CD1c-positive myeloid dendritic cell (primary cell): ENCODE results near the gene LARP1B.
"Not testable (repeated sequence)": the region's sequence is repeated elsewhere in the genome, so short reads cannot be mapped to it uniquely, and the experiment has no call there.

Experiments
- DNase-seq: peaks from one replicate; pipeline ENCODE4 v3.0.0-alpha.2; 2016; ENCODE audit errors: extremely low spot score

Gene LARP1B

DNA sequence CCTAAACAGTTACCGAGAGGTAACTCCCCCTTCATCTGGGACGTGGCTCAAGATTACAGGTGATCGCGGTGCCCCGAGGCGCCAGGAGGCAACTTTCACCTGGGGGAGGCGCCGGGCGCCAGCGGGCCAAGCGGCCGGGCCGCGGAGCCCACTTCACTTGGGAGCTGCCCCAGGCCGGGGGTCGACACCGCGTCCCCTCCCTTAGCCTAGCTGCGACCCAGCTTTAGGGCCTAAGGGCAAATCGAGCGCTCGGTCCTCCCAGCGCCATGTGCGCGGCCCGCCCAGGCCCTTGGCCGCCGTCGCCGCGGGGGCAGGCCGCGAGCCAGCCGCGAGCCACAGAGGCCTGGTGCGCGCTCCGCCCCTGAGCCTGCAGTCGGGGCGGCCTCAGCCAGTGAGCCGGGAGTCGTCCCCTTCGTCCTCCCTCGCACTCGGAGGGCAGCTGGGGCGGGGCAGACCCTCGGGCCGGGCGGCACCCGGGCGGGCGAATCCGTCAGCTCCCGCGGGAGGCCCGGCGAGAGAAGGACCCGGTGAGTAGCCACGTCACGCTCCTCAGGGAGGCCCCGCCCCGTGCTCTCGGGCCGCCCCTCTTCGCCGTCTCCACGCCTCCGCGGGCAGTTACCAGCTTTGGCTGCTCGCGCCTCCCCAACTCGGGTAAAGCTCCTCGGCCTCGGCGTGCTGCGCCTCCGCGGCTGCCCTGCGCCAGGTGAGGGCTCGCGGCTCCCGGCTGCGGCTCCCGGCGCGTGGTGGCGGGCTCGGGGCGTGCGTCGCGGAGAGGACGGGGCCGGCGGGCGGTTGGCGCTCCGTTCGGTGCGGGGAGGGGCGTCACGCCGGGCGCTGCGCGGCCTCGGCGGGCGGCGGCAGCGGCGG lies at the start of gene LARP1B:
TSS of gene LARP1B (plus strand) at position 614 of the 867 bp plus-strand sequence. CDS start 13,640 bp downstream, outside the sequence.
- peak; percentile 97 for DNase-seq

GRCh38 chr4:128025319-128025718 lies 35.8 kb upstream of the LARP1B start:
- DNase-seq: no peak

GRCh38 chr4:128029907-128030306 lies 31.2 kb upstream of the LARP1B start:
- DNase-seq: no peak

DNA sequence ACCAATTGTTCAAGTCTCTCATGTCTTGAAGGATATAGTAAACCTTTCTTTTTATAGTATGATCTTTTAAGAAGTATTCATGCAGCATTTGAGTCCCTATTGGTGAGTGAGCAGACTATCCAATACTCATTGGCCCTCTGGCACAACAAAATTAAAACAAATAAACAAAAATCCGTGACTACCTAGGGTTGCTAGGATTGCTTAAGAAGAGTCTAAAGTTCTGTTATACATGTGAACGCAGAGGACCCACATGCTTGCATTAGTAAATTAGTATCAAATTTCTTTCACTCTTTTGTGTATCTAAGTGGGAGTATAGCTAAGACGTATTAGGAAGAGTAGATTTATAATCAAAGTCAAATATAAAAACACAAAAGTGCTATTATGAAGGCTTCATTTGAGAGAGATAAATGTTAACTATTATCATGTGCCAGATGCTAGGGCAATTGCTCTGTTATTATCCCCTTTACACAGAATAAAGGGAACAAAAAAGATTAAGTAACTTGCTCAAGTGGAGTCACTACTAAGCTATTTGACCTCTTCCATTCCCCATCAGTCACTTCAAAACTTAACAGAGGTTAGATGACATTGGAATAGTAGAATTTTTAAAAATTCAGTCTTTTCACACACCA lies 29.2 kb upstream of the LARP1B start:
- DNase-seq: no peak

DNA sequence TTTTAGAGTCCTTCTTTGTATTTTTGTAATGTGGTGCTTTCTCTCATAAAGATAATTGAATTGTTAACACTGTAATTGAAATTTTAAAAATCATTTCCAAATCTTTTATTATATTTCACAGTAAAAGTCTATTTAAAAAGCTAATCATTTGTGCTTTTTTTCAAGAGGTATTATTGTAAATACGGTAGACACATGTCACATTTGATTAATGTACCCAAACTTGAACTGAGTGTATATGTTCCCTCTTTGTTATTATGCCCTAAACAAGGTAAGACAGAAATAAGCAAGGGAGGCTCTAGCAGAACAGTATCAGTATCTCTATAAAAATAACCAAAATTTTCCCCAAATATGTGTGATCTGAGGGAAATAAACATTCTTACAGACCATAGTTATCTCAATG lies 21.5 kb upstream of the LARP1B start:
- DNase-seq: no peak

DNA sequence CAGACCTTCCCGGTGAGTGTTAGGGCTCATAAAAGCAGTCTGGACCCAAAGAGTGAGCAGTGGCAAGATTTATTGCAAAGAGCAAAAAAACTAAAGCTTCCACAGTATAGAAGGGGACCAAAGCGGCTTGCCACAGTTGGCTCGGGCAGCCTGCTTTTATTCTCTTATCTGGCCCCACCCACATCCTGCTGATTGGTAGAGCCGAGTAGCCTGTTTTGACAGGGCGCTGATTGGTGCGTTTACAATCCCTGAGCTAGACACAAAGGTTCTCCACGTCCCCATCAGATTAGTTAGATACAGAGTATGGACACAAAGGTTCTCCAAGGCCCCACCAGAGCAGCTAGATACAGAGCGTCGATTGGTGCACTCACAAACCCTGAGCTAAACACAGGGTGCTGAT lies 14.1 kb upstream of the LARP1B start:
- not testable (repeated sequence) for DNase-seq

GRCh38 chr4:128047514-128047913 lies 13.6 kb upstream of the LARP1B start:
- DNase-seq: not testable (repeated sequence)

DNA sequence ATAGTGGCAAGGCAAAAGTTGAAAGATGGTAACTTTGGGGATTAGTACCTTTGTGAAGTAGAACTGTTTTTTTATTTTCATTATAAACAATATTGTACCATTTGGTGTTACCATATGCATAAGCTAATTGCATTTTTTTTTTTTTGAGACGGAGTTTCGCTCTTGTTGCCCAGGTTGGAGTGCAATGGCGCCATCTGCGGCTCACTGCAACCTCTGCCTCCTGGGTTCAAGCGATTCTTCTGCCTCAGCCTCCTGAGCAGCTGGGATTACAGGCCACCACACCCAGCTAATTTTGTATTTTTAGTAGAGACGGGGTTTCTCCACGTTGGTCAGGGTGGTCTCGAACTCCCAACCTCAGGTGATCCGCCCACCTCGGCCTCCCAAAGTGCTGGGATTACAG lies 9.9 kb upstream of the LARP1B start:
- not testable (repeated sequence) for DNase-seq

DNA sequence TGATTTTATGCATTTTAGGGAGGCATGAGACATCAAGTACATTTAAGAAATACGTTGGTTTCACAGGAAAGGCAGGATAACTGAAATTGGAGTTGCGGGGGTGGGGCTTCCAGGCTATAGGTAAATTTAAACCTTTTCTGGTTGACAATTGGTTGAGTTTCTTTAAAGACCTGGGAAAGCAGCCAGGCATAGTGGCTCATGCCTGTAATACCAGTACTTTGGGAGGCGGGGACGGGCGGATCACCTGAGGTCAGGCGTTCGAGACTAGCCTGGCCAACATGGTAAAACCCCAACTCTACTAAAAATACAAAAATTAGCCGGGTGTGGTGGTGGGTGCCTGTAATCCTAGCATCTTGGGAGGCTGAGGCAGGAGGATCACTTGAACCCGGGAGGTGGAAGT lies 6.2 kb upstream of the LARP1B start:
- DNase-seq: not testable (repeated sequence)

DNA sequence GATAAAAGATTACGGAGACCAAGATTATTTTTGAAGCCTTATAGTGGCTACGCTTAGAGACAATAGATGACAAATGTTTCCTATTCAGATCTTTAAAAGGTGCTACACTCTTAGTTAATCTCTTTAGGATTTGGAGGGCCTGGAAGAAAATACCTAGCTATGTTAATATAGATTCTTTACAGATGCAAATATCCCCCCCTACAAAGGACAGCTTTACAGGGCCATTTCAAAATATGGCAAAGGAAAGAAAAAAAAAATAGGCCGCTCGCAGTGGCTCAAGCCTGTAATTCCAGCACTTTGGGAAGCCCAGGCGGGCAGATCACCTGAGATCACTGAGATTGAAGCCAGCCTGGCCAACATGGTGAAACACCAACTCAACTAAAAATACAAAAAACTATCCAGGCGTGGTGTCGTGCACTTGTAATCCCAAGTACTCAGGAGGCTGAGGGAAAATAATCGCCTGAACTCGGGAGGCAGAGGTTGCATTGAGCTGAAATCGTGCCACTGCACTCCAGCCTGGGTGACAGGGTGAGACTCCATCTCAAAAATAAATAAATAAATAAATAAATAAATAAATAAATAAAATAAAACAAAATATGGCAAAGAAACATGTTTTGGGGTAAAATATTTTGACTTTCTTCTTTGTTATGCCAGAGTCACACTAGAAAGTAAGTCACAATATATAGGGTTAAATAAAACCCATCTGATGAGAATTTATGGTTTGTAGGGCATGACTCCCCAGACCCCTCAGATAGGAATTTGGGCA lies 5.5 kb upstream of the LARP1B start:
- not testable (repeated sequence) for DNase-seq

DNA sequence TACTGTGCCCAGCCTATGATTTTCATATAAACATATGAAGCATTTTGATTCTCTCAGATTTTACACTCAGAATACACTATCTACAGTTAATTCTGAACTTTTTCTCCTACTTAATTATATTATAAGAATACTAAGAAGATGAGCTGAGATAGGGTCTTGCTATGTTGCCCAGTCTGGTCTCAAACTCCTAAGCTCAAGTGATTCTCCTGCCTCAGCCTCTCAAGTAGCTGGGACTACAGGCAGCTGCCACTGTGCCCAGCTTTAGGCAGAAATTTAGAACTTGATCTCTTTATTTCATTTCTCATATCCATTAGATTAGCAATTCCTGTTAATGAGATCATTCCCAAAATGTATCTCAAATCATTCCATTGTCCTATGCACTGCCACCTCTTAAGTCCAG lies 4.7 kb upstream of the LARP1B start:
- DNase-seq: no peak

- peak; percentile 17 for DNase-seq
These were observed 902 bp upstream of the LARP1B start for GRCh38 chr4:128060121-128060698.

- DNase-seq: peak; percentile 70
These were observed 739 bp downstream of the LARP1B start for GRCh38 chr4:128061566-128062536.

GRCh38 chr4:128066453-128066820 lies 5.3 kb downstream of the LARP1B start:
- not testable (repeated sequence) for DNase-seq

- DNase-seq: no peak
These were observed 7.8 kb downstream of the LARP1B start for GRCh38 chr4:128068918-128069317.

GRCh38 chr4:128076464-128076863 lies 15.4 kb downstream of the LARP1B start:
- DNase-seq: no peak

- not testable (repeated sequence) for DNase-seq
These were observed 34.2 kb downstream of the LARP1B start for GRCh38 chr4:128095293-128095692.

DNA sequence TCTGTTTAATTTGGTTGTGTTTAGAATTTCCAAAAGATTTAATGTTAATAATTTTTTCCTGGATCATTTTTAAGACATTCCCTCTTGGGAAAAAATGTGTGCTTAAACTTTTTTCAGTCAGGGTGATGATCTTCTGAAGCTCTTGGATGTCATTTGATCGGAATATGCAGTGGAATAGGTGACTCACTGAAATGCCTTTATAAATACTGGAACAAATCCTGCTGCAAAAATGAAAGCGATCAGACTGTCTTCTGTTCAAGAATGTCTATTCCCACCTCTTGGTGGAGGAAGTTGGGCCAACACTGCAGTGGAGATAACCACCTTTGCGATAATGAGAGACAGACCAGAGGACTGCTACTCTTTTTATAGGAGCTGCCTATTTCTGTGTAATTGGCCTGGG lies 46.7 kb downstream of the LARP1B start:
- DNase-seq: no peak

DNA sequence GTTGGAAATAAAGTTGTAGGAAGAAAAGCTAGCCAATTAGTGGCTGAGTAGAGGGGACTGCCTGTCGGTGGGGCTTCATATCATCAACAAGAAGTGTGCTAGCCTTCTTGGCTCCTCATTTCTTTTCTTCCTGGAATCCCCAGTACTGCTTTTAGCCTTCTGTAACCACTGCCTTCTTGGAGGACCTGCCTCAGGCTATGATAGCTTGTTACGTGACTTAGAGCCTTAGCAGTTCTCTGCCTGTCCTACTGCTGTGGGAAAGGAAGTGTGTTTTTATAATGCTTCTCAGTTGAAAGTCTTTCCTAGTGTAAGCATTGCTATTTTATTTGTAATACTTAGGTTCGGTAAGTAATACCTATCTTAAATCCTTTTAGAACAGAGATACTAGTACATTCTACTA lies 61.9 kb downstream of the LARP1B start:
- no peak for DNase-seq

DNA sequence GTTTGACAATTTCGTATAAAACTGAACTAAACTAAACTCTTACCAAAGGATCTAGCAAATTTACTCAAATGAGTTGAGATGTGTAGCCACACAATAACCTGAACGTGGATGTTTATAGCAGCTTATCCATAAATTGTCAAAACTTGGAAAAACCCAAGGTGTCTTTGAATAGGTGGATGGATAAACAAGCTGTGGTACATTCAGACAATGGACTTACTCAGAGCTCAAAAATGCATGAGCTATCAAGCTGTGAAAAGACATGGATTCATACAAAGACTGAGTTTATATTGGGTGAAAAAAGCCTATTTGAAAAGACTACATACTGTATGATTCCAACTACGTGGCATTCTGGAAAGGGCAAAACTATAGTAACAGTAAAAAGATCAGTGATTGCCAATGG lies 69.5 kb downstream of the LARP1B start:
- DNase-seq: no peak

GRCh38 chr4:128134925-128135324 lies 73.8 kb downstream of the LARP1B start:
- DNase-seq: no peak
